A549 (cell line): ENCODE measurements around the gene CEP128. TPM values are rescaled to one million over a fixed set of nuclear protein-coding genes. Genes with fewer than 3 reads are reported as not detected.
A peak's percentile ranks its signal among the peaks of the same experiment; 100 is the strongest.

Experiments used
- ATAC-seq, 2 experiments: fragments of 200-7000 bp in 1 of 2; fragments of >200 bp in 1 of 2; cut with Nextera tagmentation in 1 of 2; cut with Tn5 transposase in 1 of 2; 3 replicates each; pipeline versions ENCODE4 v1.8.0 to v1.9.1; 2018 to 2020; ENCODE audit warnings: mild to moderate bottlenecking in 1 of 2, moderate library complexity in 1 of 2
- CTCF ChIA-PET: fragments of 300-600 bp; sonication (Branson Sonifier 250); formaldehyde crosslinking; extraction: SDS; loops from one replicate; lab custom pipeline; 2021; ENCODE audit warnings: antibody characterized with exemption, inconsistent platforms; lab: Yijun Ruan, JAX
- POLR2A ChIA-PET: fragments of 350-600 bp; formaldehyde crosslinking; extraction: SDS; loops from one replicate; lab custom pipeline; 2021; ENCODE audit warnings: antibody characterized with exemption, inconsistent platforms; lab: Yijun Ruan, JAX
- DNase-seq, 2 experiments: peaks; one replicate each; pipeline versions ENCODE4 v3.0.0 to v3.0.0-alpha.2; 2011 to 2016; ENCODE audit warnings: low read depth in 1 of 2, low spot score in 1 of 2
- FAIRE-seq: peaks from 2 replicates; lab custom pipeline; 2011; peaks lifted over from hg19 to GRCh38; lab: Jason Lieb, UNC
- H3K27ac ChIP-seq, 2 experiments: fragments of >200 bp; sonication (Bioruptor Twin); formaldehyde crosslinking; 3 replicates each; pipeline ENCODE4 v1.5.1; 2016 to 2017
- H3K4me1 ChIP-seq: fragments of >200 bp; sonication (Bioruptor Twin); formaldehyde crosslinking; 3 replicates; pipeline ENCODE4 v1.6.1; 2016
- H3K4me2 ChIP-seq: fragments of >200 bp; sonication (Bioruptor Twin); formaldehyde crosslinking; 3 replicates; pipeline ENCODE4 v1.6.1; 2016
- H3K4me3 ChIP-seq: fragments of >200 bp; sonication (Bioruptor Twin); formaldehyde crosslinking; 3 replicates; pipeline ENCODE4 v1.5.1; 2016
- H3K9me3 ChIP-seq: fragments of >200 bp; sonication (Bioruptor Twin); formaldehyde crosslinking; 3 replicates; pipeline ENCODE4 v1.6.1; 2016
- BHLHE40 ChIP-seq: IDR thresholded peaks from 2 replicates; pipeline ENCODE4 v1.6.1; 2012; ENCODE audit warnings: low read depth, low read length, inconsistent platforms
- CEBPB ChIP-seq, 2 experiments: fragments of >200 bp in 1 of 2; sonication (Bioruptor Twin) in 1 of 2; formaldehyde crosslinking in 1 of 2; IDR thresholded peaks; 2 replicates each; pipeline ENCODE4 v1.6.1; 2012 to 2016
- CHD2 ChIP-seq: fragments of 150-350 bp; IDR thresholded peaks from 2 replicates; pipeline ENCODE4 v1.6.1; 2014; ENCODE audit warnings: low read length; ENCODE audit not compliant: partially characterized antibody
- CHD4 ChIP-seq: fragments of 200-600 bp; sonication (generic); IDR thresholded peaks from 2 replicates; pipeline ENCODE4 v1.6.1; 2016; ENCODE audit warnings: antibody characterized with exemption, mild to moderate bottlenecking, borderline replicate concordance
- EHMT2 ChIP-seq: fragments of 200-600 bp; sonication (generic); IDR thresholded peaks from 2 replicates; pipeline ENCODE4 v1.6.1; 2016; ENCODE audit warnings: antibody characterized with exemption, low read depth, mild to moderate bottlenecking, moderate library complexity
- EP300 ChIP-seq, 2 experiments: fragments of >200 bp; sonication (Bioruptor Twin); formaldehyde crosslinking; IDR thresholded peaks; 2 replicates in 1 of 2; 3 replicates in 1 of 2; pipeline ENCODE4 v1.6.1; 2016 to 2017
- FOSB ChIP-seq: fragments of 250-450 bp; sonication (Bioruptor Pico); IDR thresholded peaks from 2 replicates; pipeline ENCODE4 v1.5.0; 2020; ENCODE audit warnings: mild to moderate bottlenecking, moderate library complexity
- FOXS1 ChIP-seq: fragments of 250-450 bp; sonication (Bioruptor Pico); IDR thresholded peaks from 2 replicates; pipeline ENCODE4 v1.5.0; 2020; ENCODE audit warnings: mild to moderate bottlenecking, moderate library complexity
- HEYL ChIP-seq: fragments of 250-450 bp; sonication (Bioruptor Pico); IDR thresholded peaks from 2 replicates; pipeline ENCODE4 v1.8.0; 2021; ENCODE audit warnings: mild to moderate bottlenecking, moderate library complexity
- JUN ChIP-seq, 2 experiments: fragments of >200 bp; sonication (Bioruptor Twin); formaldehyde crosslinking; IDR thresholded peaks; 2 replicates in 1 of 2; 3 replicates in 1 of 2; pipeline ENCODE4 v1.6.1; 2016 to 2017
- KDM5A ChIP-seq: fragments of 200-600 bp; sonication (generic); IDR thresholded peaks from 2 replicates; pipeline ENCODE4 v1.6.1; 2016; ENCODE audit warnings: antibody characterized with exemption, mild to moderate bottlenecking
- MYC ChIP-seq: IDR thresholded peaks from 2 replicates; pipeline ENCODE4 v1.6.1; 2012; ENCODE audit warnings: mild to moderate bottlenecking, inconsistent platforms, low read length, improper control_type of control experiment, borderline replicate concordance
- NR3C1 ChIP-seq: fragments of >200 bp; sonication (Bioruptor Twin); formaldehyde crosslinking; IDR thresholded peaks from 3 replicates; pipeline ENCODE4 v1.6.1; 2017
- RAD21 ChIP-seq, 2 experiments: fragments of >200 bp in 1 of 2; sonication (Bioruptor Twin) in 1 of 2; formaldehyde crosslinking in 1 of 2; IDR thresholded peaks in 1 of 2; conservative IDR thresholded peaks in 1 of 2; 2 replicates in 1 of 2; 3 replicates in 1 of 2; pipeline ENCODE4 v1.6.1; 2012 to 2018; ENCODE audit warnings: inconsistent platforms in 1 of 2
- RARB ChIP-seq: fragments of 250-450 bp; sonication (Bioruptor Pico); IDR thresholded peaks from 2 replicates; pipeline ENCODE4 v1.8.0; 2021; ENCODE audit warnings: mild to moderate bottlenecking, moderate library complexity
- RFX5 ChIP-seq: fragments of 450-650 bp; IDR thresholded peaks from 2 replicates; pipeline ENCODE4 v1.7.1; 2014; ENCODE audit warnings: antibody characterized with exemption, mild to moderate bottlenecking, moderate library complexity
- SMC3 ChIP-seq: fragments of >200 bp; sonication (Bioruptor Twin); formaldehyde crosslinking; IDR thresholded peaks from 3 replicates; pipeline ENCODE4 v1.6.1; 2018; ENCODE audit warnings: inconsistent platforms
- TFCP2L1 ChIP-seq: fragments of 250-450 bp; sonication (Bioruptor Pico); IDR thresholded peaks from 2 replicates; pipeline ENCODE4 v1.5.0; 2021; ENCODE audit warnings: mild to moderate bottlenecking
- TP53 ChIP-seq: fragments of 250-450 bp; sonication (Bioruptor Pico); IDR thresholded peaks from 2 replicates; pipeline ENCODE4 v1.5.0; 2021; ENCODE audit warnings: mild to moderate bottlenecking, moderate library complexity
- ZFP36 ChIP-seq: fragments of 450-650 bp; IDR thresholded peaks from 2 replicates; pipeline ENCODE4 v1.6.1; 2014; ENCODE audit warnings: borderline replicate concordance; ENCODE audit not compliant: partially characterized antibody
- WGBS: methylation state at CpG from one replicate; pipeline ENCODE4 v1.1.6; 2017; ENCODE audit errors: missing lambda C conversion rate; 5-methylcytosine and 5-hydroxymethylcytosine counted together
- polyA plus RNA-seq, 4 experiments: library from polyadenylated mRNA; depleted of rRNA in 3 of 4; stranded (reverse); fragments of >200 nt; fragmentation: RNase III in 1 of 4; extraction: RNeasy Plus Mini Kit Qiagen cat#74134 plus additional on column Dnase treatment in 1 of 4; gene quantifications; 2 replicates in 3 of 4; 3 replicates in 1 of 4; pipeline ENCODE4 v1.2.3, GENCODE V29; 2011 to 2017
- TF ChIP-seq, protein P1 (sequence below): fragments of 150-350 bp; IDR thresholded peaks from 2 replicates; pipeline ENCODE4 v1.6.1; 2014; ENCODE audit warnings: low read depth, mild to moderate bottlenecking, low read length
- TF ChIP-seq, protein P2 (sequence below): fragments of >200 bp; sonication (Bioruptor Twin); formaldehyde crosslinking; IDR thresholded peaks from 2 replicates; pipeline ENCODE4 v1.6.1; 2016
- TF ChIP-seq, protein P3 (sequence below): fragments of 250-450 bp; sonication (Bioruptor Pico); IDR thresholded peaks from 2 replicates; pipeline ENCODE4 v1.5.0; 2021; ENCODE audit warnings: mild to moderate bottlenecking, moderate library complexity, borderline replicate concordance
- TF ChIP-seq, protein P4 (sequence below): IDR thresholded peaks from 2 replicates; pipeline ENCODE4 v1.6.1; 2012
- TF ChIP-seq, protein P5 (sequence below): fragments of >200 bp; sonication (Bioruptor Twin); formaldehyde crosslinking; IDR thresholded peaks from 3 replicates; pipeline ENCODE4 v1.6.1; 2016
- TF ChIP-seq, protein P6 (sequence below): fragments of 250-450 bp; sonication (Bioruptor Pico); IDR thresholded peaks from 2 replicates; pipeline ENCODE4 v1.5.0; 2020; ENCODE audit warnings: low read depth, mild to moderate bottlenecking, moderate library complexity

CEP128 gene
- polyA plus RNA-seq, 2 of the 4 experiments (the other 2 are of a cell fraction): 5.8 to 7.0 TPM

DNA sequence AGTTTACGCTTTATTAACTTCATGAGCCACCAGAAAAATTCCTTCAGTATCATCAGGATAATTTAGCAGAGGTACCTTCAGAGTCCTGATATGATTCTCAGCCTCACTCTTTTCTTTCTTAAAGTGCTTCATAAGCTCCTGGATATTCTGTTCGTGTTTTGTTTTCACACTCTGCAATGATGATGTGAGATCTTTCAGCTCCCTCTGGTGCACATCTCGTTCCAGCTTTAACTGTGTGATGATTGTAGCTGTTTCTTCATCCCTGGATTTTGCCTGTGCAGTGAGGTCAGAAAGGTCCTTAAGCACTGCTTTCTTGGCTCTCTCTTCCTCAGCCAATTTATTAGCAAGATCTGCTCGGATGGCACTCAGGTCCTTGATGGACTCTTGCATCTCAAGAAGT is 156.7 kb downstream of the CEP128 start:
- Histone ChIP-seq H3K4me2 (no peak overlapping the region), H3K4me3 (no peak overlapping the region), H3K9me3 (no peaks in the 10 kb centered on the region), H3K4me1 (no peaks in the 10 kb centered on the region), H3K27ac (no peak overlapping the region)
- 88% methylated on average over 4 of the region's 4 CpGs for WGBS
- ATAC-seq (peak; percentile 54 to 58; a peak in 3 of 6 replicates), DNase-seq (peak in 1 of 2 experiments; percentile 26), FAIRE-seq (no peak)
- POLR2A ChIA-PET: no interaction called here
- no peak for TF ChIP-seq RFX5
- TF ChIP-seq, protein P1, sequence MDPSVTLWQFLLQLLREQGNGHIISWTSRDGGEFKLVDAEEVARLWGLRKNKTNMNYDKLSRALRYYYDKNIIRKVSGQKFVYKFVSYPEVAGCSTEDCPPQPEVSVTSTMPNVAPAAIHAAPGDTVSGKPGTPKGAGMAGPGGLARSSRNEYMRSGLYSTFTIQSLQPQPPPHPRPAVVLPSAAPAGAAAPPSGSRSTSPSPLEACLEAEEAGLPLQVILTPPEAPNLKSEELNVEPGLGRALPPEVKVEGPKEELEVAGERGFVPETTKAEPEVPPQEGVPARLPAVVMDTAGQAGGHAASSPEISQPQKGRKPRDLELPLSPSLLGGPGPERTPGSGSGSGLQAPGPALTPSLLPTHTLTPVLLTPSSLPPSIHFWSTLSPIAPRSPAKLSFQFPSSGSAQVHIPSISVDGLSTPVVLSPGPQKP: no peak
- TF ChIP-seq EHMT2: no peak
- no peak for TF ChIP-seq HEYL (CRISPR knock-in tag)
- TF ChIP-seq SMC3: peak; percentile 40; the same call in 2 of the 3 replicates
- TF ChIP-seq RAD21 (conservative IDR thresholded peaks at IDR 0.05 in 1 of 2, IDR thresholded peaks at IDR 0.05 in 1 of 2): peak in 1 of 2 experiments; percentile 32; a peak in 2 of 5 replicates
- TF ChIP-seq BHLHE40: no peak
- TF ChIP-seq, protein P2, sequence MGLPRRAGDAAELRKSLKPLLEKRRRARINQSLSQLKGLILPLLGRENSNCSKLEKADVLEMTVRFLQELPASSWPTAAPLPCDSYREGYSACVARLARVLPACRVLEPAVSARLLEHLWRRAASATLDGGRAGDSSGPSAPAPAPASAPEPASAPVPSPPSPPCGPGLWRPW: no peak
- no peak for TF ChIP-seq CHD4
- TF ChIP-seq FOXS1 (CRISPR knock-in tag): no peak
- no peak for TF ChIP-seq ZFP36
- CTCF ChIA-PET: interaction anchor here (1.4 to 2.6 kb wide), 2 partner anchors 18 to 729 kb away, joined by 3 to 11 read pairs; no protein-coding TSS in a partner anchor

DNA sequence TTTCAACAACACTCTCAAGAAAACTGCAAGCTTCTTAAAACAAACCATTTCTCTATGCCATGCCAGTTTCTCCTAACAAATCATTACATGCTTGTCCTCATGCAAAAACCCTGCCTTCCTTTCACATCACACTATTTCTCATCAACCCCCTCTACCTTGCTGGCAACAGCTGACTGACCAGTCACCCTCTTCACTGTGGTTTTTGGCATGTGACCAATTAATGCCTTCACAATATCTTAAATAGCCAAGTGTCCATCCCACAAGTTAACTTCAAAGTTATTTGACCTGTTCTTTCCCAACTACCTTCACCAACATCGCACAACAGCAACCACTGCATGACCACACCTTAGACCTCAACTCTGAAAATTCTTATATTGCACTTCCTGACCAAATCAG is 159.6 kb downstream of the CEP128 start:
- ATAC-seq: no peak
- no peak for FAIRE-seq
- 80% methylated on average over 1 of the region's 1 CpG for WGBS
- Histone ChIP-seq H3K4me1 (no peaks in the 10 kb centered on the region), H3K4me3 (no peak overlapping the region), H3K9me3 (no peaks in the 10 kb centered on the region), H3K27ac (no peak overlapping the region), H3K4me2 (no peak overlapping the region)
- DNase-seq: no peak
- no peak for TF ChIP-seq FOXS1 (CRISPR knock-in tag)
- no peak for TF ChIP-seq CEBPB (IDR thresholded peaks at IDR 0.05)
- TF ChIP-seq KDM5A: no peak
- TF ChIP-seq, protein P3, sequence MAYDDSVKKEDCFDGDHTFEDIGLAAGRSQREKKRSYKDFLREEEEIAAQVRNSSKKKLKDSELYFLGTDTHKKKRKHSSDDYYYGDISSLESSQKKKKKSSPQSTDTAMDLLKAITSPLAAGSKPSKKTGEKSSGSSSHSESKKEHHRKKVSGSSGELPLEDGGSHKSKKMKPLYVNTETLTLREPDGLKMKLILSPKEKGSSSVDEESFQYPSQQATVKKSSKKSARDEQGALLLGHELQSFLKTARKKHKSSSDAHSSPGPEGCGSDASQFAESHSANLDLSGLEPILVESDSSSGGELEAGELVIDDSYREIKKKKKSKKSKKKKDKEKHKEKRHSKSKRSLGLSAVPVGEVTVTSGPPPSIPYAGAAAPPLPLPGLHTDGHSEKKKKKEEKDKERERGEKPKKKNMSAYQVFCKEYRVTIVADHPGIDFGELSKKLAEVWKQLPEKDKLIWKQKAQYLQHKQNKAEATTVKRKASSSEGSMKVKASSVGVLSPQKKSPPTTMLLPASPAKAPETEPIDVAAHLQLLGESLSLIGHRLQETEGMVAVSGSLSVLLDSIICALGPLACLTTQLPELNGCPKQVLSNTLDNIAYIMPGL (CRISPR knock-in tag): no peak
- TF ChIP-seq, protein P1: no peak
- TF ChIP-seq MYC: no peak
- no peak for TF ChIP-seq CHD2
- POLR2A ChIA-PET: no interaction called here
- CTCF ChIA-PET: no interaction called here

DNA sequence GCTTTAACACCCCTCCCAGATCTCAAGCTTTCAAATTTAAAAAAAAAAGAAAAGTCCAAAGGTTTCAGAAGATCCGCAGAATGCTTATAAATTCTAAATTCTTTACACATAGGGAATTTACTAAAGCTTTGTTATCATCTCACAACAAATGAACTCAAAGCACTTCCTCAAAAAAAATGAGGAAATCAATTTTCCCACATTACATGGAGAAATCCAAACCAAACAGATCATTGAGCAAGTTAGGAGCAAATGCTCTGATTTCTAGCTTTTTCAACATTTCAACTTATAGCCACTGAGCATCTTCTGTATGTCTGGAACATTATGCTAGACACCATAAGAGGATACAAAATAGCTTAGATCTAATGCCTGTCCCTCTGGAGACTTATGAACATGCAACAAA is 161.0 kb downstream of the CEP128 start:
- ChIA-PET POLR2A (no interaction called here), CTCF (interaction anchor here (0.8 kb wide), 1 partner anchor 1812 kb away, joined by 3 read pairs; no protein-coding TSS in a partner anchor)
- H3K9me3 ChIP-seq: no peaks in the 10 kb centered on the region
- FAIRE-seq (no peak), DNase-seq (no peak), ATAC-seq (no peak)
- no peaks in the 10 kb centered on the region for H3K4me1 ChIP-seq
- no peak overlapping the region for H3K4me2 ChIP-seq
- no peak overlapping the region for H3K4me3 ChIP-seq
- WGBS: 36% methylated on average over 1 of the region's 1 CpG
- H3K27ac ChIP-seq: no peak overlapping the region
- TF ChIP-seq, protein P4, sequence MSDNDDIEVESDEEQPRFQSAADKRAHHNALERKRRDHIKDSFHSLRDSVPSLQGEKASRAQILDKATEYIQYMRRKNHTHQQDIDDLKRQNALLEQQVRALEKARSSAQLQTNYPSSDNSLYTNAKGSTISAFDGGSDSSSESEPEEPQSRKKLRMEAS: no peak
- TF ChIP-seq EP300 (IDR thresholded peaks at IDR 0.05) (no peak), NR3C1 (no peak), TFCP2L1 (no peak), RARB (CRISPR knock-in tag) (no peak), TP53 (CRISPR knock-in tag) (no peak), CEBPB (IDR thresholded peaks at IDR 0.05) (no peak), FOSB (CRISPR knock-in tag) (no peak), JUN (IDR thresholded peaks at IDR 0.05) (no peak)
- TF ChIP-seq, protein P5, sequence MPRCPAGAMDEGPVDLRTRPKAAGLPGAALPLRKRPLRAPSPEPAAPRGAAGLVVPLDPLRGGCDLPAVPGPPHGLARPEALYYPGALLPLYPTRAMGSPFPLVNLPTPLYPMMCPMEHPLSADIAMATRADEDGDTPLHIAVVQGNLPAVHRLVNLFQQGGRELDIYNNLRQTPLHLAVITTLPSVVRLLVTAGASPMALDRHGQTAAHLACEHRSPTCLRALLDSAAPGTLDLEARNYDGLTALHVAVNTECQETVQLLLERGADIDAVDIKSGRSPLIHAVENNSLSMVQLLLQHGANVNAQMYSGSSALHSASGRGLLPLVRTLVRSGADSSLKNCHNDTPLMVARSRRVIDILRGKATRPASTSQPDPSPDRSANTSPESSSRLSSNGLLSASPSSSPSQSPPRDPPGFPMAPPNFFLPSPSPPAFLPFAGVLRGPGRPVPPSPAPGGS: no peak
- TF ChIP-seq, protein P1: no peak
- TF ChIP-seq, protein P6, sequence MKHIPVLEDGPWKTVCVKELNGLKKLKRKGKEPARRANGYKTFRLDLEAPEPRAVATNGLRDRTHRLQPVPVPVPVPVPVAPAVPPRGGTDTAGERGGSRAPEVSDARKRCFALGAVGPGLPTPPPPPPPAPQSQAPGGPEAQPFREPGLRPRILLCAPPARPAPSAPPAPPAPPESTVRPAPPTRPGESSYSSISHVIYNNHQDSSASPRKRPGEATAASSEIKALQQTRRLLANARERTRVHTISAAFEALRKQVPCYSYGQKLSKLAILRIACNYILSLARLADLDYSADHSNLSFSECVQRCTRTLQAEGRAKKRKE (CRISPR knock-in tag): no peak
